HG02571 (cell line): ENCODE measurements around the gene KRTAP10-8.
"Not testable (repeated sequence)": the region's sequence is repeated elsewhere in the genome, so short reads cannot be mapped to it uniquely, and the experiment has no call there.

Experiments used
- ATAC-seq: cut with Tn5 transposase; IDR thresholded peaks from one replicate; pipeline ENCODE4 v1.9.1; 2021; ENCODE audit warnings: mild to moderate bottlenecking, moderate library complexity; ENCODE audit not compliant: unreplicated experiment

Gene KRTAP10-8

GRCh38 chr21:44598061-44598460 lies 13.8 kb upstream of the KRTAP10-8 start:
- no peak for ATAC-seq

GRCh38 chr21:44599264-44600029 lies 12.4 kb upstream of the KRTAP10-8 start:
- ATAC-seq = no peak

- ATAC-seq = not testable (repeated sequence)
Observed at GRCh38 chr21:44600118-44600978, 11.5 kb upstream of the KRTAP10-8 start, which contains the start of gene KRTAP10-7. KRTAP10-7 (plus strand) TSS chr21:44600597; CDS start chr21:44600622, 25 bp downstream.

GRCh38 chr21:44601091-44601490 lies 10.8 kb upstream of the KRTAP10-8 start:
- not testable (repeated sequence) for ATAC-seq

GRCh38 chr21:44601596-44602462 lies 10.1 kb upstream of the KRTAP10-8 start:
- no peak for ATAC-seq

- ATAC-seq = no peak
Observed at GRCh38 chr21:44602463-44602850, 9.4 kb upstream of the KRTAP10-8 start.

GRCh38 chr21:44603109-44603875 lies 8.6 kb upstream of the KRTAP10-8 start:
- no peak for ATAC-seq

GRCh38 chr21:44603911-44604310 lies 8.0 kb upstream of the KRTAP10-8 start:
- no peak for ATAC-seq

GRCh38 chr21:44606495-44606894 lies 5.4 kb upstream of the KRTAP10-8 start:
- ATAC-seq = no peak

GRCh38 chr21:44609193-44609592 lies 2.7 kb upstream of the KRTAP10-8 start:
- no peak for ATAC-seq

GRCh38 chr21:44610157-44610843 lies 1.6 kb upstream of the KRTAP10-8 start:
- ATAC-seq = not testable (repeated sequence)

GRCh38 chr21:44611551-44611950 lies 328 bp upstream of the KRTAP10-8 start:
- ATAC-seq = no peak

- no peak for ATAC-seq
Observed at GRCh38 chr21:44612669-44613229, 870 bp downstream of the KRTAP10-8 start.

GRCh38 chr21:44613386-44614155 lies 1.7 kb downstream of the KRTAP10-8 start:
- no peak for ATAC-seq

GRCh38 chr21:44614161-44614631 lies 2.3 kb downstream of the KRTAP10-8 start:
- no peak for ATAC-seq

GRCh38 chr21:44614961-44615391 lies 3.1 kb downstream of the KRTAP10-8 start:
- ATAC-seq = no peak

- no peak for ATAC-seq
Observed at GRCh38 chr21:44615466-44615865, 3.6 kb downstream of the KRTAP10-8 start.

- ATAC-seq = no peak
Observed at GRCh38 chr21:44615911-44616590, 4.2 kb downstream of the KRTAP10-8 start.
